ENCODE data around the gene ELOB. TPM values are rescaled to one million over a fixed set of nuclear protein-coding genes. Genes with fewer than 3 reads are reported as not detected.

The ELOB gene
- total and polyA plus RNA-seq, 2 experiments from 2014 or later, result 180 to 606 TPM

DNA sequence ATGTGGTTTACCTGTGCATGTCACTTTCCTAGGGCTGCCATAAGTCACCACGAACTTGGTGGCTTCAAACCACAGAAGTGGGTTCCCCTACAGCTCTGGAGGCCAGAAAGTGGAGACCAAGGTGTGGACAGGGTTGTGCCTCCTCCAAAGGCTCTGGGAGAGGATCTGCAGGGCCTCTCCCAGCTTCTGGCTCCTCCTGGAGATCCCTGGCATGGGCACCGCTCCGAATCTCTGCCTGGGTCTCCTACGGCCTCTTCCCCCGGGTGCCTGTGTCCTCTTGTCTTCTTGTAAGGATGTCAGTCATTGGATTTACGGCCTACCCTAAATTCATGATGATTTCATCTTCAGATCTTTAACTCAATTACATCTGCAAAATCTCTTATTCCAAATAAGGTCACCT is 27.1 kb downstream of the ELOB start:
- no peak for DNase-seq (ENCODE audit: low read depth in 1 of 2, low spot score in 1 of 2)
- no peak overlapping the region for H3K4me3 ChIP-seq
- H3K27ac ChIP-seq, result no peak overlapping the region
- no peaks in the 10 kb centered on the region for H3K36me3 ChIP-seq
- no peaks in the 10 kb centered on the region for H3K9me3 ChIP-seq (ENCODE audit: low read depth)
- no peaks in the 10 kb centered on the region for H3K27me3 ChIP-seq
- TF ChIP-seq CTCF (IDR thresholded peaks at IDR 0.05; ENCODE audit: low read depth, low read length), result no peak
- peaks cover 18% of the 10 kb centered on the region for H3K4me1 ChIP-seq (ENCODE audit: low read depth)

- DNase-seq (ENCODE audit: low read depth in 1 of 2, low spot score in 1 of 2), result no peak
- H3K36me3 ChIP-seq, result no peaks in the 10 kb centered on the region
- H3K4me1 ChIP-seq (ENCODE audit: low read depth), result peaks cover 13% of the 10 kb centered on the region
Observed at GRCh38 chr16:2749476-2749875, 27.6 kb downstream of the ELOB start.

DNA sequence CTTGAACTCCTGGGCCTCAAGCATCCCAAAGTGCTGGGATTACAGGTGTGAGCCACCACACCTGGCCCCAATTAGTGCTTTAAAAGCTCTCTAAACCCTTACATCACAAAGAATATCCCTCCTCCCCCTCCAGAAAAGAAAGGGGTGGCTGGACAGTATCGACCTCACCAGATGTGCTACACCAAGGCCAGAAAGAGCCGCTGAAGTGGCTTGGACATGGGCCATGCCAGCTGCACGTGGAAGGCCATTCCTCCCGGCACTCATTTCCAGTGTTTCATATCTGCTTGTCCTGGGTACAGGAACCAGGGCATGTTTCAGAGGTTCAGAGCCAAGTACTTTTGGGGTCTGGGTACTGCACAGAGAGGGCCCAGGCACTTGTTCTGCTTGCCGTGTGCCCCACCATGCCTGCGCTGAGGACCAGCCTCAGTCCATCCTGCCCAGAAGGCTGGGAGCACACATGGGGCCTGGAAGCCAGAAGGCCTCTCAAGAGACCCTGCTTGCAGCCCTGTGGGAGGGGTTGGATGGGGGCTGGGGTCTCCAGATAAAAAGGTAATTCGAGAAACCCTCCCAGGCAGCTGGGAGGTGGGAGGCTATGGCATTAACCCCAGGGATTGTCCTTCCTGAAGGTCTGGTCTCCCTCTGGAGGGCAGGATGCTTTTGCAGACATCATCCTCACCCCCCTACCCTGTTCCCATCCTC is 28.2 kb downstream of the ELOB start:
- Histone ChIP-seq H3K27me3 (no peaks in the 10 kb centered on the region), H3K36me3 (no peaks in the 10 kb centered on the region), H3K4me1 (ENCODE audit: low read depth) (peaks cover 8% of the 10 kb centered on the region), H3K27ac (no peak overlapping the region), H3K9me3 (ENCODE audit: low read depth) (no peaks in the 10 kb centered on the region), H3K4me3 (no peak overlapping the region)
- DNase-seq (ENCODE audit: low read depth in 1 of 2, low spot score in 1 of 2), result no peak
- no peak for TF ChIP-seq CTCF (IDR thresholded peaks at IDR 0.05; ENCODE audit: low read depth, low read length)

More at GRCh38 chr16:2749476-2749875, 27.6 kb downstream of the ELOB start:
- Histone ChIP-seq H3K4me3 (no peak overlapping the region), H3K9me3 (ENCODE audit: low read depth) (no peaks in the 10 kb centered on the region), H3K27me3 (no peaks in the 10 kb centered on the region), H3K27ac (no peak overlapping the region)
- TF ChIP-seq CTCF (IDR thresholded peaks at IDR 0.05; ENCODE audit: low read depth, low read length), result no peak

DNA sequence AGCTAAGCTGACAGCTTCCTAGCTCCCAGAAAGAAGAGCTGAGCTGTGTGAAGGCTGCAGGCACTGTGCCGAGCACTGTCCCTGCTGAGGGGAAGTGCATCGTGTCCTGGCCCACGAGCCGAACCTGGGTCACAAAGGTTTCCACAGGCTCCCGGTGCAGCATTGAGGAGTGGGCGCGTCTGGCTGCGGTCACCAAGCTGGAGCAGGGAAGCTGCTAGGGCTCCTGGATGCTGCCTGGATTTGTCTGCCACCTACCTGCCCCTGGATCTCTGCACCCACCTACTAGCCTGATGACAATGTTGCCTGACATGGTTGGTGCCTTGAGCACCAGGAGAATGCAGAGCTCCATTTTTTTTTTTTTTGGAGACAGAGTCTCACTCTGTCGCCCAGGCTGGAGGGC is 31.1 kb downstream of the ELOB start:
- Histone ChIP-seq H3K27ac (no peak overlapping the region), H3K4me1 (ENCODE audit: low read depth) (no peaks in the 10 kb centered on the region), H3K4me3 (no peak overlapping the region), H3K9me3 (ENCODE audit: low read depth) (no peaks in the 10 kb centered on the region), H3K36me3 (no peaks in the 10 kb centered on the region), H3K27me3 (no peaks in the 10 kb centered on the region)
- no peak for TF ChIP-seq CTCF (IDR thresholded peaks at IDR 0.05; ENCODE audit: low read depth, low read length)
- DNase-seq (ENCODE audit: low read depth in 1 of 2, low spot score in 1 of 2), result no peak

- no peaks in the 10 kb centered on the region for H3K9me3 ChIP-seq (ENCODE audit: low read depth)
- H3K4me1 ChIP-seq (ENCODE audit: low read depth), result no peaks in the 10 kb centered on the region
- no peaks in the 10 kb centered on the region for H3K36me3 ChIP-seq
- H3K27ac ChIP-seq, result no peak overlapping the region
- no peak for DNase-seq (ENCODE audit: low read depth in 1 of 2, low spot score in 1 of 2)
- no peaks in the 10 kb centered on the region for H3K27me3 ChIP-seq
- H3K4me3 ChIP-seq, result no peak overlapping the region
- no peak for TF ChIP-seq CTCF (IDR thresholded peaks at IDR 0.05; ENCODE audit: low read depth, low read length)
Observed at GRCh38 chr16:2745116-2745890, 31.8 kb downstream of the ELOB start.

All from cardiac muscle cell (in vitro differentiated cells and primary cell).